IPS-NIHi11 (cell line): ENCODE results near the gene ZFAND2A.
A peak's percentile ranks its signal among the peaks of the same experiment; 100 is the strongest.
"Not testable (repeated sequence)": the region's sequence is repeated elsewhere in the genome, so short reads cannot be mapped to it uniquely, and the experiment has no call there.

Source experiments
- DNase-seq: peaks from one replicate; pipeline ENCODE4 v3.0.0; 2012; ENCODE audit warnings: mixed read lengths, low spot score

Gene ZFAND2A

GRCh38 chr7:1175597-1175966, 15.6 kb upstream of the ZFAND2A start:
- DNase-seq = no peak

GRCh38 chr7:1174881-1175596, 15.0 kb upstream of the ZFAND2A start:
- DNase-seq = no peak

- no peak for DNase-seq
These were observed 14.0 kb upstream of the ZFAND2A start for GRCh38 chr7:1174002-1174401.

GRCh38 chr7:1172666-1173523, 12.9 kb upstream of the ZFAND2A start:
- DNase-seq = no peak

GRCh38 chr7:1171516-1171915, 11.5 kb upstream of the ZFAND2A start:
- DNase-seq = not testable (repeated sequence)

GRCh38 chr7:1170741-1171501, 10.9 kb upstream of the ZFAND2A start:
- no peak for DNase-seq

- peak; percentile 91 for DNase-seq
These were observed 9.7 kb upstream of the ZFAND2A start for GRCh38 chr7:1169409-1170368.

GRCh38 chr7:1168422-1168821, 8.4 kb upstream of the ZFAND2A start:
- DNase-seq = no peak

GRCh38 chr7:1164436-1164835, 4.4 kb upstream of the ZFAND2A start:
- DNase-seq = no peak

GRCh38 chr7:1163121-1163520, 3.1 kb upstream of the ZFAND2A start:
- DNase-seq = no peak

GRCh38 chr7:1160670-1161021, 650 bp upstream of the ZFAND2A start:
- DNase-seq = peak; percentile 45

- not testable (repeated sequence) for DNase-seq
These were observed 765 bp downstream of the ZFAND2A start for GRCh38 chr7:1159231-1159630.

GRCh38 chr7:1158203-1159126, 1.5 kb downstream of the ZFAND2A start:
- DNase-seq = no peak

- DNase-seq = no peak
These were observed 3.0 kb downstream of the ZFAND2A start for GRCh38 chr7:1156782-1157535.

- not testable (repeated sequence) for DNase-seq
These were observed 3.9 kb downstream of the ZFAND2A start for GRCh38 chr7:1155818-1156781.

- no peak for DNase-seq
These were observed 5.7 kb downstream of the ZFAND2A start for GRCh38 chr7:1154172-1154739.

GRCh38 chr7:1152492-1152891, 7.5 kb downstream of the ZFAND2A start:
- DNase-seq = no peak
